Muscle of leg (tissue), 11 donors: ENCODE measurements around the gene FMNL2. TPM values are rescaled to one million over a fixed set of nuclear protein-coding genes. Genes with fewer than 3 reads are reported as not detected.
A peak's percentile ranks its signal among the peaks of the same experiment; 100 is the strongest.

Source experiments
- DNase-seq: peaks from one replicate; pipeline ENCODE4 v3.0.0; 2013
- H3K27ac ChIP-seq: one replicate; pipeline ENCODE4 v1.5.1; 2013; ENCODE audit warnings: mild to moderate bottlenecking, low read length, control low read depth
- H3K27me3 ChIP-seq: one replicate; pipeline ENCODE4 v1.6.1; 2013; ENCODE audit warnings: low read length; ENCODE audit not compliant: control insufficient read depth, insufficient read depth
- H3K36me3 ChIP-seq: one replicate; pipeline ENCODE4 v1.6.1; 2013; ENCODE audit warnings: low read length; ENCODE audit not compliant: control insufficient read depth, insufficient read depth
- H3K4me1 ChIP-seq: one replicate; pipeline ENCODE4 v1.6.1; 2013; ENCODE audit warnings: low read length; ENCODE audit not compliant: control insufficient read depth, insufficient read depth
- H3K4me3 ChIP-seq: one replicate; pipeline ENCODE4 v1.5.1; 2013; ENCODE audit warnings: low read length, control low read depth
- H3K9me3 ChIP-seq: replicated peaks from 2 replicates; pipeline ENCODE4 v1.6.1; 2013; ENCODE audit warnings: low read depth, low read length; ENCODE audit not compliant: control insufficient read depth
- WGBS: methylation state at CpG from one replicate; pipeline ENCODE4 v1.1.5; 2013; ENCODE audit warnings: missing lambda C conversion rate; ENCODE audit not compliant: insufficient coverage; 5-methylcytosine and 5-hydroxymethylcytosine counted together
- polyA plus RNA-seq, 8 donors: library from polyadenylated mRNA; unstranded; fragments of 120-200 nt; gene quantifications; one replicate each; pipeline versions ENCODE4 v1.2.1 to v1.2.3, GENCODE V29; 2013; ENCODE audit warnings: inconsistent platforms in 1 of 8, low replicate concordance in 1 of 8; ENCODE audit not compliant: insufficient read length in 8 of 8, insufficient read depth in 1 of 8
- total RNA-seq: library from RNA; stranded (reverse); fragments of 120-200 nt; gene quantifications from one replicate; pipeline ENCODE4 v1.2.4, GENCODE V29; 2013

The FMNL2 gene
- total and polyA plus RNA-seq, 9 donors: 21.5 to 36.1 (median 24.1) TPM

GRCh38 chr2:152488075-152488474, 153.1 kb downstream of the FMNL2 start:
- Histone ChIP-seq H3K4me3 (no peak overlapping the region), H3K36me3 (no peaks in the 10 kb centered on the region), H3K4me1 (peaks cover 24% of the 10 kb centered on the region), H3K27me3 (no peaks in the 10 kb centered on the region), H3K9me3 (no peaks in the 10 kb centered on the region), H3K27ac (no peak overlapping the region)
- no CpG with 5 or more reads among the region's 2 CpGs for WGBS
- DNase-seq: no peak

GRCh38 chr2:152489364-152489763, 154.4 kb downstream of the FMNL2 start:
- Histone ChIP-seq H3K4me1 (peaks cover 22% of the 10 kb centered on the region), H3K36me3 (no peaks in the 10 kb centered on the region), H3K27ac (peak overlapping the region; percentile 26), H3K27me3 (no peaks in the 10 kb centered on the region), H3K9me3 (no peaks in the 10 kb centered on the region), H3K4me3 (no peak overlapping the region)
- WGBS: no CpG with 5 or more reads among the region's 2 CpGs
- DNase-seq: no peak

GRCh38 chr2:152490686-152491455, 155.9 kb downstream of the FMNL2 start:
- Histone ChIP-seq H3K9me3 (no peaks in the 10 kb centered on the region), H3K36me3 (no peaks in the 10 kb centered on the region), H3K27me3 (no peaks in the 10 kb centered on the region), H3K27ac (peak overlapping the region; percentile 92), H3K4me1 (peaks cover 22% of the 10 kb centered on the region), H3K4me3 (no peak overlapping the region)
- WGBS: 14% methylated on average over 1 of the region's 6 CpGs
- peak; percentile 80 for DNase-seq

GRCh38 chr2:152492131-152492530, 157.2 kb downstream of the FMNL2 start:
- WGBS: no CpG with 5 or more reads among the region's 5 CpGs
- H3K36me3 ChIP-seq: no peaks in the 10 kb centered on the region
- peak; percentile 81 for DNase-seq
- H3K4me3 ChIP-seq: no peak overlapping the region
- H3K27ac ChIP-seq: peak overlapping the region; percentile 92
- peaks cover 4% of the 10 kb centered on the region for H3K9me3 ChIP-seq
- H3K27me3 ChIP-seq: no peaks in the 10 kb centered on the region
- H3K4me1 ChIP-seq: peaks cover 22% of the 10 kb centered on the region

- no CpG with 5 or more reads among the region's 2 CpGs for WGBS
- H3K27me3 ChIP-seq: no peaks in the 10 kb centered on the region
- H3K27ac ChIP-seq: peak overlapping the region; percentile 92
- H3K4me1 ChIP-seq: peaks cover 22% of the 10 kb centered on the region
- no peaks in the 10 kb centered on the region for H3K36me3 ChIP-seq
- DNase-seq: peak; percentile 21
- H3K9me3 ChIP-seq: peaks cover 4% of the 10 kb centered on the region
- no peak overlapping the region for H3K4me3 ChIP-seq
Observed at GRCh38 chr2:152492911-152493310, 157.9 kb downstream of the FMNL2 start.

- no peak for DNase-seq
- peak overlapping the region; percentile 3 for H3K27ac ChIP-seq
- H3K4me1 ChIP-seq: peaks cover 22% of the 10 kb centered on the region
- WGBS: no CpG with 5 or more reads among the region's 2 CpGs
- no peaks in the 10 kb centered on the region for H3K36me3 ChIP-seq
- peaks cover 4% of the 10 kb centered on the region for H3K9me3 ChIP-seq
- H3K4me3 ChIP-seq: no peak overlapping the region
- no peaks in the 10 kb centered on the region for H3K27me3 ChIP-seq
Observed at GRCh38 chr2:152493417-152493816, 158.4 kb downstream of the FMNL2 start.

GRCh38 chr2:152493945-152494528, 159.1 kb downstream of the FMNL2 start:
- no peak for DNase-seq
- H3K9me3 ChIP-seq: peaks cover 4% of the 10 kb centered on the region
- H3K4me3 ChIP-seq: no peak overlapping the region
- H3K36me3 ChIP-seq: no peaks in the 10 kb centered on the region
- H3K27ac ChIP-seq: no peak overlapping the region
- no CpG with 5 or more reads among the region's 2 CpGs for WGBS
- no peaks in the 10 kb centered on the region for H3K27me3 ChIP-seq
- peaks cover 22% of the 10 kb centered on the region for H3K4me1 ChIP-seq

- Histone ChIP-seq H3K27ac (no peak overlapping the region), H3K27me3 (no peaks in the 10 kb centered on the region), H3K9me3 (peaks cover 4% of the 10 kb centered on the region), H3K36me3 (no peaks in the 10 kb centered on the region), H3K4me1 (peaks cover 8% of the 10 kb centered on the region), H3K4me3 (no peak overlapping the region)
- no peak for DNase-seq
- WGBS: no CpG with 5 or more reads among the region's 3 CpGs
Observed at GRCh38 chr2:152496371-152496770, 161.4 kb downstream of the FMNL2 start.

- no peak for DNase-seq
- peaks cover 4% of the 10 kb centered on the region for H3K9me3 ChIP-seq
- no peak overlapping the region for H3K27ac ChIP-seq
- WGBS: 100% methylated on average over 2 of the region's 3 CpGs
- H3K36me3 ChIP-seq: no peaks in the 10 kb centered on the region
- H3K4me1 ChIP-seq: peaks cover 4% of the 10 kb centered on the region
- no peaks in the 10 kb centered on the region for H3K27me3 ChIP-seq
- no peak overlapping the region for H3K4me3 ChIP-seq
Observed at GRCh38 chr2:152497481-152498052, 162.6 kb downstream of the FMNL2 start.

- DNase-seq: no peak
- no peaks in the 10 kb centered on the region for H3K36me3 ChIP-seq
- H3K9me3 ChIP-seq: peaks cover 4% of the 10 kb centered on the region
- H3K27me3 ChIP-seq: no peaks in the 10 kb centered on the region
- H3K27ac ChIP-seq: peak overlapping the region; percentile 39
- no peak overlapping the region for H3K4me3 ChIP-seq
- peaks cover 2% of the 10 kb centered on the region for H3K4me1 ChIP-seq
- WGBS: no CpG with 5 or more reads among the region's 3 CpGs
Observed at GRCh38 chr2:152499331-152499816, 164.4 kb downstream of the FMNL2 start.
